Measurements from ENCODE around the gene AK5.

Gene AK5

GRCh38 chr1:77552626-77553025, 270.8 kb downstream of the AK5 start:
- no peak for DNase-seq

- no peak for DNase-seq
Measured at GRCh38 chr1:77553568-77554291, 271.9 kb downstream of the AK5 start.

GRCh38 chr1:77556045-77556444, 274.2 kb downstream of the AK5 start:
- DNase-seq: no peak

- DNase-seq: no peak
Measured at GRCh38 chr1:77557053-77557452, 275.2 kb downstream of the AK5 start.

GRCh38 chr1:77558591-77559164, 276.9 kb downstream of the AK5 start:
- no peak for DNase-seq

- no peak for DNase-seq
Measured at GRCh38 chr1:77560741-77561140, 278.9 kb downstream of the AK5 start.

GRCh38 chr1:77562596-77563150, 280.9 kb downstream of the AK5 start:
- no peak for DNase-seq

- no peak for DNase-seq
Measured at GRCh38 chr1:77565321-77565720, 283.5 kb downstream of the AK5 start.

GRCh38 chr1:77571642-77572041, 289.8 kb downstream of the AK5 start:
- no peak for DNase-seq

- no peak for DNase-seq
Measured at GRCh38 chr1:77579547-77579946, 297.7 kb downstream of the AK5 start.

GRCh38 chr1:77582905-77583304, 301.1 kb downstream of the AK5 start:
- no peak for DNase-seq

- no peak for DNase-seq
Measured at GRCh38 chr1:77583483-77583882, 301.7 kb downstream of the AK5 start.

- no peak for DNase-seq
Measured at GRCh38 chr1:77584884-77585283, 303.1 kb downstream of the AK5 start.

- DNase-seq: no peak
Measured at GRCh38 chr1:77585610-77586314, 303.9 kb downstream of the AK5 start.

GRCh38 chr1:77589231-77589630, 307.4 kb downstream of the AK5 start:
- DNase-seq: no peak

- DNase-seq: no peak
Measured at GRCh38 chr1:77590651-77591050, 308.8 kb downstream of the AK5 start.

GRCh38 chr1:77592906-77593305, 311.1 kb downstream of the AK5 start:
- no peak for DNase-seq

GRCh38 chr1:77594366-77595112, 312.7 kb downstream of the AK5 start:
- DNase-seq: no peak

- DNase-seq: no peak
Measured at GRCh38 chr1:77597310-77597709, 315.5 kb downstream of the AK5 start.

- no peak for DNase-seq
Measured at GRCh38 chr1:77605246-77606026, 323.6 kb downstream of the AK5 start.

- DNase-seq: no peak
Measured at GRCh38 chr1:77608893-77609292, 327.1 kb downstream of the AK5 start.
